HL-60/S4 treated with phorbol 12-myristate 13-acetate at 8.2 ng/mL for 4 days and 3 days (cell line): ENCODE measurements around the gene SH3TC2.

Experiments used
- in situ Hi-C: fragments of 300-500 bp; cut with MboI; formaldehyde crosslinking; loops from 2 replicates; pipeline ENCODE4 v1.15.0; 2022; ENCODE audit warnings: low sequenced_read_pairs

Gene SH3TC2

DNA sequence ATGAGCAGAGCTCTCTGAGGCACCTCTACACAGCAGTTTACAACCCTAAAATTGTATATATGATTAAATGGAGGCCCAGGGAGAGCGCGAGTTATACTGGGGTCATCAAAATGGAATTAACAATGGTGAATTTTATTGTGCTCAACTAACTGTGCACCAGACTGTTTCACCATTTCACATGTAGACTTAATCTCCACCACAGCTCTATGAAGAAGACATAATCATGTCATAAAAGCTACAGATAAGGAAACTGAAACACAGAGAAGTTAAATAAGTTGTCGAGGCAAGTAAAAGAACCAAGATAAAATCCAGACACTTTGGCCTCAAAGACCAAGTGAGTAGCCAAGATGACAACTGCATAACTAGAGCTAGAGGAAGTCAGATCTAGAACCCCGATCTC is 1.5 kb downstream of the SH3TC2 start:
- in situ Hi-C loops: no loop called here

DNA sequence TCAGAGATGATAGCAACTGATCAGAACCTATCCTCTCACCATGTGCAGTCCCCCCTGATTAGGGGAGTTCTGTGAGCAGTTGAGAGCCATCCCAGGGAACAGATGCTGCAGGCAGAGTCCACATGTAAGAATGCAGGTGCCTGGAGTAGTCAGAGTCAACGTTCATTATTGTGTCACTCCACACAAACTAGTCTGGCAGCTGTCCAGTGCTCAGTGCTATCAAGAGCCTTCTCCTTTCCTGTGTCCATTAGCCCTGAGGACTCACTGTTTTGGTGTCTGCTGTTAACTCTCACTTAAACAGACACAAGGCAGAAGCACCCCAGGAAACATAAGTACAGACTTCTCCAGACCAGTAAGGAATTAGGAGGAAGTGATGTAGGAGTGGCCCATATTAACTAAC is 2.5 kb downstream of the SH3TC2 start:
- in situ Hi-C loops: no loop called here

DNA sequence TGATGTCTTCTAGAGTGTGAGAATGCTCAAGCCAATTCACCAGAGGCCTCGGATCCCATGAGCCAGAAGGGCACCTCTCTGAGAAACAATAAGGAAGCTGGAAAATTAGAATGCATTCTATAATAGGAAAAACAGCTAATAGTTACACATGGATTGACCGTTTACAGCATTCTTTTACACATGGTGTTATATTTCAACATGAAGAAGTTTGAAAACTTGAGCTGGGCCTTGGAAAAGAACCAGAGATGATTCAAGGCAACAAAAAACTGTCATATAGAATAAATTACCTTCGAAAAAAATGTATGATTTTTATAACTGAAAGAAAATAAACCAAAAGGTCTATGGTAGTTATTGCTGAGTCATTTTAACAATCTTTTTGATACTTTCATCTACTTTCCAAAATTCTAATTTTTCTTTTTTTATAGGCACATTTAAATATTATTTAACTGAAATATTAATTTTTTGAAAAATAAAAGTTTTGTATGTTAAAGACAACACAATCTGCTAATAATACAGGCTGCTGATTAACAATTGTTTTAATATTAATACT is 6.2 kb downstream of the SH3TC2 start:
- in situ Hi-C loops: no loop called here

DNA sequence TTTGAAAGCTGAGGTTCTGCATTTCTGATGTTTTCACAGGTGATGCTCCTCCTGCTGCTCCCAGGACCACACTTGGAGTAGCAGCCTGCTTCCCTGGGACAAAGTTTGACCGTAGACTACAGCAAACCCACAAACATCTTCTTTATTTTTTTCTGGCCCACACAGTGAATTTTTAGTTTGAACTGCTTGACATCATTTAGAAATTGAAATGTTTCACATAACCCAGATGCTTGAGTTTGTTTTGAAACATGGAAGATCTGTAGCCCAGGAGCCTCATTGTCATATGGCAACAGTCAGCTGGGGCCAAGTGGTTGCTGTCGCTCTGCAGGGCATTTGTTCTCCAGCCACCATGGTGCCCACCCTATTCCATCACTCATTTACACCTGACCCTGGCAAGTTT is 8.4 kb downstream of the SH3TC2 start:
- in situ Hi-C loops: no loop called here

DNA sequence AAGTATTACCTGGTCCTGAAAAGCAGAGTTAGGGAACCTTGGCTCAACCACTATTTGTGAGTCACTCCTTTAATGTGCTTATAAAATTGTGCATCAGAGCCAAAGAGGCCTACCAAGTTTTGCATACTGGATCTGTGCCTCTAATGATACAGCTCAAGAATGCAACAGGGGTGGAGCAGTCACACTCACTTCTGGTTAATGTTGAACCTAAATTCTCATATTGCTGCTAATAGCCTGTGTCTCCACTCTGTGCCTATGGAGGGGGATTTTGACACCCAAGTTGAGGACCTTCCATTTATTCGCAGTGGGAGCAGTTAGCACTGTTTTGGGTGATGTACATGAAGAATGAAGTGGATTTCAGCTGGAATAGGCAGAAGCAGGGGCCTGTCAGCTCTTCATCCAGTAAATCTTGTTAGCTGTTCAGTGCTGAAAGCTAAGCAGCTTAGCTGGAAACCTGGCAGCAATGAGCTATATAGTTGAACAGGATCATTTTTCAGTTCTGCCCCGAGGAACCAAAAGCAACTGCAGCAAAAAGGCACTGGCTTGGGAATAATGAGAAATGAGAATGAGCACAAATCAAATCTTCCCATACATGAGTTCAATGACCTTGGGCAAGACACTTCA is 9.7 kb downstream of the SH3TC2 start:
- in situ Hi-C loops: no loop called here

DNA sequence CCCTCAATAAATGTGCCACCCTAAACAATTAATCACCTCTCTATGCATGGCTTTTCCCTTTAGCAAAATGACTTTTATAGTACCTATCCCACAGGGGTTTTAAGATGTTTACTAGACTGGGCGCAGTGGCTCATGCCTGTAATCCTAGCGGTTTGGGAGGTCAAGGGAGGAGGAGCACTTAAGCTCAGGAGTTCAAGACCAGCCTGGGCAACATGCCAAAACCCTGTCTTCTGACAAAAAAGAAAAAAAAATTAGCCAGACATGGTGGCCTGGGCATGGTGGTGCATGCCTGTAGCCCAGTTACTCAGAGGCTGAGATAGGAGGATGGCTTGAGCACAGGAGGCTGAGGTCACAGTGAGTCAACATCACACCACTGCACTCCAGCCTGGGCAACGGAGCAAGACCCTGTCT is 13.5 kb downstream of the SH3TC2 start:
- in situ Hi-C loops: loop anchor here (25.0 kb wide), 1 partner anchor 312 kb away; no protein-coding TSS in a partner anchor

DNA sequence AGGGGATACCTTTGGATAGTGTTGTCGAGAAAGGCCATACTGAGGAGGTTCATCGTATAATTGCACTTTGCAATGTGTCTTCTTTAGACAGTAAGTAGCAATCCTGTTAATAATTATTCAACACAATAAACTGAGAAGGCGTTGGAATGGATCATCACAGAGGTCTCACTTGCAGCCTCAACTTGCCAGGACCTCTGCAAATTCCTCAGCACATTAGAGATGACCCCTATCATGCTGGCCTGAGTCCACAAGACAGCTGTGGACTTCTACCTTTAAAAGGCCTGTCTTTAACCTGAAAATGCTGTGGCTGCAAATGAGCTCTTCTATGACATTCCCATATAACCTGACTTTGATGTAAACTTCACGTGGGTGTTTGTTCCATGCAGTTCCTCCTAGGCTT is 14.1 kb downstream of the SH3TC2 start:
- in situ Hi-C loops: loop anchor here (25.0 kb wide), 1 partner anchor 312 kb away; no protein-coding TSS in a partner anchor

DNA sequence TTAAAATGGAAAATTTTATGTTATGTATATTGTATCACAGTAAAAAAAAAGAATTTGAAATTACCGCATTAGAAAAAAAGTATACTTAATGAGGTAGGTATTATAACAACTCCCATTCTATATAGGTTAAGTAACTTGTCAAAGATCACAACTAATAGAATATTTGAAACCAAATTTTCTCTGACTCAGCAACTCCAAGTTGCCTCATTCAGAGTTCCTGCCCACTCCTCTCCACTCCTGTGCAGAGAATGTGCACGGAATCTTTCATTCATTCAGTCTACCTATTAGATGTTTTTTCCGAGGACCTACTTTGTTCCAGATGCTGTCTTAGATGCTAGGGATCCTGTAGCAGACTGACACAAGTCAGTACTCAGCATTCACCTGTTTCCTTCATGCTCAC is 15.4 kb downstream of the SH3TC2 start:
- in situ Hi-C loops: loop anchor here (25.0 kb wide), 1 partner anchor 310 kb away; no protein-coding TSS in a partner anchor

DNA sequence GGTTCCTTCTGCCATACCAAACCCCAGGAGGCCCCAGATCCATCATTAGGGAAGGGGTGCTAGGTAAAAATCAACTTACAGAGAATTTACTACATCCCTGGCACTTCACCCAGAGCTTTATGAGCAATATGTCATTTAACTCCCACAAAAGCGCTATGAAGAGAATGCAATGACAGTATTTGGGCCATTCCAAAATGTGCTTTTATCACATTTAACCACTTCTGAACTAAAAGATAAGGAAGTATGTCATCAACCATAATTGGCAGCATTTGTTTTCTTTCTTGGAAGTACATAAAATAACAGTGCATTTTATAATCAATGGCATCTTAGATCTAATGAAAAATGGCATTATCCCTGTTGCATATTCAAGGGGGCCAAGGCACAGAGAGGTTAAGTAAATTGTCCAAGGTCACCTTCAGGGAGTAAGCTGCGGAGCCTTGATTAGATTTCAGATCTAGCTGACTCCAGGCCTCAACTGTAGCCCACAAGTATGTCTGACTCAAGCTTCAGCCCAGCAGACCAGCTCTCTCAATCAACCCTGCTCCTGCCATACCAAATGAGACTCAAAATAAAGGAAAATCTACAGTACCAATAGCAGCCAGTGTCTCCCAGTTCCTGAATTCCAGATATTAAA is 16.5 kb downstream of the SH3TC2 start:
- in situ Hi-C loops: loop anchor here (25.0 kb wide), 1 partner anchor 309 kb away; no protein-coding TSS in a partner anchor

DNA sequence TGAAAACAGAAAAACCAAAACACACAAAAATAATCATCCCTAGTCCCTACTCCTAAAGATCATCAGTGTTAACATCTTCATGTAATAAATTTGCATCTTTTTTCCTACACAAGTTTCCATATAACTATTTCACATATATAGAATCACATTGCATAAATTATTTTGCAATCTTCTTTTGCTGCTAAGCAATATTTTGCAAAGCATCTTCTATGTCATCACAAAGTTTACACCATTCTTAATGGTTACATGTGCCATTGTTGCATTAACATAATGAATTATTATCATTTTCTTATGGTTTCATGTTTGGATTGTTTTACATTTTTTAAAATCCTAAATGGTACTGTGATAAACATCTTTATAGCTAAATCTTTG is 17.8 kb downstream of the SH3TC2 start:
- in situ Hi-C loops: loop anchor here (25.0 kb wide), 1 partner anchor 308 kb away; no protein-coding TSS in a partner anchor

DNA sequence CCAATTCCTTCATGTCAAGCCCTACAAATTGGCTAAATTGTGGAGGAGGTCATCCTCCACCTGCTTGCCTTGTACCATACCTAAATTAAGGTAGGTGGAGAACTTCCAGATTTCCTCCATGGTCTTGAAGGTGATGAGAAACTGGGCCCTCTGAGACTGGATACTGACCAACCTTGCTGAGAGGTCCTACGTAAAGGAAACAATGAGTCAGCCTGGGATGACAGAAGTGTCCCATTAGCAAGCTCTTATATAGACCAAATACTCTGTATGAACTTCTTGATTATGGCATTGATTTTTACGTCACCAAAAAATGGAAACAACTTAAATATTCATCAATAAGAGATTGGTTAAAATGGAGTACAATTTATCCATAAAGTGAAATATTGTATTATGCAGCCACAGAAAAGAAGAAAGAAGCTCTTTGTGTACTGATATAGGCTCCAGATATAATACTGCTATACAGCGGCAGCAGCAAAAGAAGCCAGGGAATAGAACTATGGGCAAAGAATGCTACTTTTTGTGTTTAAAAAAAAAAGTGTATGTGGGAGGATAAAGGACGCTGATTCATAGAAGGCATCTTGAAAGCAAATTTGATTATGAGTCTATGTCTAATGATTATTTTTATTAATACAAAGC is 18.3 kb downstream of the SH3TC2 start:
- in situ Hi-C loops: loop anchor here (25.0 kb wide), 1 partner anchor 307 kb away; no protein-coding TSS in a partner anchor

DNA sequence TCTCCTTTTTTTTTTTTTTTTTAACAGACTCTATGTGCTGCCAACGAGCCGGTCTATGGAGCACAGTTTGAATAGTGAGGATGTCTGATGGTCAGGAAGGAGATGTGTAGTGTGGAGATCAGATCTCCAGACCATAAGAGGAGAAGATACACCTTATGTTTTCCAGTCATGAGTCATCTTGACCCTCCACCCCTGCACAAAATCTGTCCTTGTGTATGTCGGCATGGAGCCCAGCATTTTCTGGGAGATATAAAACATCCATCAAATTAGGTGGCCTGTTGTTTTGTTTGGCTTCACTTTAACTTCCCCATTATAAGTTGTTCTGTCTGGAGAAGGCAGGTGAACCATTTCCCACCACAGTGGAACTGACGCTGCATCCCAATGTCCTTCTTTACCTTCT is 19.2 kb downstream of the SH3TC2 start:
- in situ Hi-C loops: loop anchor here (25.0 kb wide), 1 partner anchor 306 kb away; no protein-coding TSS in a partner anchor

DNA sequence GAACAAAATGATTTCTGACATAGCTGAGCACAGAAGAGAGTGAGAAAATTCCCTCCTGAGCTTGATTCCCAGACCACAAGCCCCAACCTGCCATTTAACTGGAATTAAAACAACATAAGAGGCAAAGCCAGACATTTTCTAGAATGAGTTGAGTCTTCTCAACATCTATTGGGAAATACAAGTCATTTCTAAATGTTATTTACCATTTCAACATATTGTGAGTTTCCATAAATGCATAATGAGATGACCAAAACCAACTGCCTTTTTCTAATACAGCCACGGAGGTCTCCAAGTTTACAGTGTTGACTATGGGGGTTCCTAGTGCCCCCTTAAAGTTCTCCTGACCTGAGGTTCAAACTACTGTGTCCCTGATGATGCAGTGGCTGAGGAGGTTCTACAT is 20.0 kb downstream of the SH3TC2 start:
- in situ Hi-C loops: loop anchor here (25.0 kb wide), 1 partner anchor 306 kb away; no protein-coding TSS in a partner anchor

DNA sequence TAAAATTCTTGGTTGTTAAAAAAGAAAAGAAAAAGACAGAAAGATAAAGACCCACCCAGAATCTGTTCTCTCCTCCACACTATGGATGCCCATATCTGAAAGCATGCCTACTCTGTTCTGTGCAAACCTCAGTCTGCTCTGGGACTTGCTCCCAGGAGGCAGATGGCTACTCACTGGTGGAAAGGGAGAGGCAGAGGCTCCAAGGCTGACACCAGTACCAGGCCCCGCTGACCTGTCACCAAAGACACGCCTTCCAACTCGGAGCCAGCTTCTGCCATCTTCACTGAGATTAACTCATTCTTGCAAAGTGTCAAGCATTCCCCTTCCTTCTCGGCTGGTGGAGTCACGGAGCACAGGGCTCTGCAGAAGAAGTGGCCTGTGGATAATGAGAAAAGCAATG is 21.6 kb downstream of the SH3TC2 start:
- in situ Hi-C loops: loop anchor here (25.0 kb wide), 1 partner anchor 304 kb away; no protein-coding TSS in a partner anchor

DNA sequence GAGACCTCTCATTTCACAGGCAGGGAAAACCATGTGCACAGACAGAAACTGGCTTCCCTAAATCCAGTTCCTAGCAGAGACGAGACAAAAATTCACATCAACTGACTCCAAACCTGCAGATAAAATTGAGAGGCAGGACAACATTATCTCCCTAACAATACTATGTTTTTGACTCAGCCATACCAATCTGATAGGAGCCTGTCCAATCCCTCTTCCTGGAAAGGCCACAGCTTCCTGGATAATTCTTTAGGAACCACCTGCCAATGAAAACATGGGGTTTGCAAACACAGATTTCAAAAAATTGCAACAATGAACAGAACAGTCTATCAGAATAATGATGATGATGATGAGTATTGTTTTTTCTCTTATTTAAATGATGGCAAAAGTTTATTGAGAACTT is 22.4 kb downstream of the SH3TC2 start:
- in situ Hi-C loops: loop anchor here (25.0 kb wide), 1 partner anchor 303 kb away; no protein-coding TSS in a partner anchor

DNA sequence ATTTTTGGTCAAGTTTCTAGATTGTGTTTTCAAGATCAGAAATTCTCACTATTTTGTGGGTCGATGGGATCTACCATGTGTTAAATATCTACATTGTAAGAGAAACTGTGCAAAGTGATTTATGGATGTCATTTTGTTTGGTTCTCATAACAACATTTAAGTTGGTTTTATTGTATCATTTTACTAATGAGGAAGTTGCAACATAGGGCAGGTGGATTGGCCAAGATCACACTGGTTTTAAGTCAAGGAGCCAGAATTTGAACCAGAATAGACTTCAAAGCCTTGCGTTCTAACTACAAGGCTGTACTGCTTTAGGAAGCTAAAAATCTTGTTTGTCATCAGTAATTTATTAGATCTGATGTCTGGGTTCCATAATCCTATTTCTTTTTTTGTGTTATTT is 23.4 kb downstream of the SH3TC2 start:
- in situ Hi-C loops: loop anchor here (25.0 kb wide), 1 partner anchor 302 kb away; no protein-coding TSS in a partner anchor

DNA sequence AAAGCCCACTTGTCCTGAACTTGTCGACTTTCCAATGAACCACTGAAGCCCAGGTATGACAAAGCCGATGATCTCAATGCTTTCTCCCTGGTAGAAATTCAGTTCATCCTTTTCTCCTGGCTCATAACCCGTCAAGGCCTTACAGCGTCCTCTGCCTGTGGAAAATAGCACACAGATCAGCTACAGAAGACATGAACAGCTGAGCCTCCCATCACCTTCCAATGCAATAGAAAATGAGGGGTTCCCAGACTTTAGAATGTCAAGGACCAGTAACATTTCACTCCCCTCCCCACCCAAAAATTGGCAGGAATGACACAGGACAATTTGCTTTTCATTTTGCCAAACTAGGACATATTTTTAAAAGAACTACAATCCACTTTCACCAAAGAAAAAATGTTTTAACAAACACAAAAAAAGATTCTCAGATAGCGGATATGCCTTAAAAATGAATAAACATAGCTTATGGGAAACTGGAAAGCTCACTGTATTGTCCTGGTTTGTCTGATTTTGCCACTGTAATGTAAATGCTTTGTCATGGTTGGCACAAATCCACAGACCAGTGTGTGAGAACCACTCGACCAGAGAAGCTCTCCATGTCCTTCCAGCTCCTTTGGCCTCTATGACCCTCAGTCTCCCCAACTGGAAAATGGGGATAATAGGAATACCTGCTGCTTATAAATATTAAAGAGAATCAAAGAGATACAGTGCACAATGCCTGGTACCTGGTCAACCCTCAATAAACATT is 24.4 kb downstream of the SH3TC2 start:
- in situ Hi-C loops: loop anchor here (25.0 kb wide), 1 partner anchor 301 kb away; no protein-coding TSS in a partner anchor

DNA sequence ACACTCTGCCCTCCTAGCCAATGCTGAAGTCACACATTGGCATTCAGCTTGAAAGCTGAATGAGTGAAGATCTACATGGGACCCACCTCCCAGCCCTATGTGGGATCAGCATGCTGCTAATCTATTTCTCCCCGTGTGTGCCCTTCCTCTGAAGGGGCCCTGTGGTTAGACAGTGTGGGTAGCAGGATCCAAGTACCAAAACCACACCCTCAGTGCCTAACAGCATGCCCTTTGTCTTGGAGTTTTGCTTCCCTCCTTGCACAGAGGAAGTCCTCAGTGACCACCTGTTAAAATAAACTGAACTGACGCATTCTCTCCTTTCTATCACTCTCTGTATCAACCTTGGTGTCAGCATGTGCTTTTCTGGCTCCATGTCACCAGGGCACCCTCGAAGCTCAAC is 25.0 kb downstream of the SH3TC2 start:
- in situ Hi-C loops: loop anchor here (25.0 kb wide), 1 partner anchor 301 kb away; no protein-coding TSS in a partner anchor

DNA sequence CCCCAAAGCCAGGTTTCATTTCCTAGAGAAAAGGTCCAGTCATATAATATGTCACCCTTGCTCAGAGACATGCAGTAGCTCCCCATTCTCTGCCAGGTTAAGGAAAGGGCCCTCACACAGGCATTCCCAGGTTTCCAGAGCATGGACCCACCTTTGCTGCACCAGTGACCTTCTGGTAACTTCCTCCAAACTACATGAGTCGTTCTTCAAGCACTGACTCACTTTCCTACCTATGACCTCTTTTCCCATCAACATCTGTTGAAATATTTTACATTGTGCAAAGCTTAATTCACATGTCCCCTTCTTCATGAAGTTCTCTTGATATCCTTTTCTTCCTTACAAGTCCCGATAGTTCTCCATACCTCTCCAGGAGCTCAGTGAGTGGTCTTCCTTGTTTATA is 25.9 kb downstream of the SH3TC2 start:
- in situ Hi-C loops: loop anchor here (25.0 kb wide), 1 partner anchor 300 kb away; no protein-coding TSS in a partner anchor

DNA sequence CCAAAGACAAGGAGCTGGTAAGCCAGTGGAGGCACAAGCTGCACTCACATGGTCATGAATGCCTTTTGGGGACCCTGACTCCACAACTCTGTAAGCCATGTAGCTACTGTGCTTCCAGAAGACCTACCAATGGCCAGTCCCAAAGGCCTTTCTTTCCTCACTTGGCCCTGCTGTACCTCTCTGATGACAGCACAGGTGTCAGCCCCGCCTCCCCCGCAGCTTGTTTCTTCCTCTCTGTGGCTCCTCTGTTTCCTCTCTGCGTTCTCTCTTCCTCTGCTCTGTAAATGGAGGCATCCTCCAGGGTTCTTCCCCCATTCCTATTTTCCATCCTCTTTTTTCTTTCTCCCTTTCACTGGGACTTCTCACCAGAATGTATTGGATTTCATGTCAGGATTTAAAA is 26.7 kb downstream of the SH3TC2 start:
- in situ Hi-C loops: loop anchor here (25.0 kb wide), 1 partner anchor 299 kb away; no protein-coding TSS in a partner anchor
